Bladder microvascular endothelial cell (primary cell): ENCODE measurements around the gene SF3B2. TPM values are rescaled to one million over a fixed set of nuclear protein-coding genes. Genes with fewer than 3 reads are reported as not detected.

Source experiments
- total RNA-seq: library from RNA; depleted of rRNA; stranded (reverse); fragments of >200 nt; gene quantifications from 2 replicates; pipeline ENCODE4 v1.2.3, GENCODE V29; 2014

The SF3B2 gene
- 74.0 and 88.3 TPM in 2 replicates for total RNA-seq

GRCh38 chr11:66051766-66052663 lies at the start of gene SF3B2:
Gene SF3B2 (plus strand): TSS chr11:66052364. CDS start chr11:66052385, 21 bp downstream.

GRCh38 chr11:66011785-66012303 lies 40.3 kb upstream of the SF3B2 start, which contains the start of gene CST6:
Gene CST6 (plus strand): TSS chr11:66012008. CDS start chr11:66012045, 37 bp downstream.

GRCh38 chr11:66026017-66026529 lies 26.1 kb upstream of the SF3B2 start, which contains the start of gene CATSPER1:
Gene CATSPER1 (minus strand): TSS chr11:66026479. CDS start chr11:66026379, 100 bp downstream.

GRCh38 chr11:66048547-66049323 lies 3.4 kb upstream of the SF3B2 start, which contains the start of gene GAL3ST3:
Gene GAL3ST3 (minus strand): TSS chr11:66049161. CDS start chr11:66045415, 3,746 bp downstream.

GRCh38 chr11:66069715-66070603 lies 17.8 kb downstream of the SF3B2 start, which contains the start of gene PACS1:
Gene PACS1 (plus strand): TSS chr11:66070272. CDS start chr11:66070487, 215 bp downstream.

Other genes with a start within 250 kb of the SF3B2 start
- under 0.01 and 0.50 TPM in 2 replicates for gene SNX32, start 218.4 kb upstream of the SF3B2 start, total RNA-seq
- 1,281 and 2,304 TPM in 2 replicates for gene CFL1, start 194.2 kb upstream of the SF3B2 start, total RNA-seq
- 45.2 and 48.9 TPM in 2 replicates for gene MUS81, start 191.9 kb upstream of the SF3B2 start, total RNA-seq
- gene EFEMP2, start 179.6 kb upstream of the SF3B2 start, total RNA-seq, result 11.2 and 26.1 TPM in 2 replicates
- gene CTSW, start 172.5 kb upstream of the SF3B2 start, total RNA-seq, result under 0.01 TPM in 1 of 2 replicates, not detected in the other
- 146 and 161 TPM in 2 replicates for gene FIBP, start 163.9 kb upstream of the SF3B2 start, total RNA-seq
- 50.0 and 94.9 TPM in 2 replicates for gene CCDC85B, start 161.7 kb upstream of the SF3B2 start, total RNA-seq
- 4.4 and 5.0 TPM in 2 replicates for gene FOSL1, start 152.0 kb upstream of the SF3B2 start, total RNA-seq
- gene C11orf68, start 133.3 kb upstream of the SF3B2 start, total RNA-seq, result 12.1 and 18.9 TPM in 2 replicates
- gene DRAP1, start 132.9 kb upstream of the SF3B2 start, total RNA-seq, result 104 and 157 TPM in 2 replicates
- not detected in 2 replicates for gene TSGA10IP, start 106.9 kb upstream of the SF3B2 start, total RNA-seq
- gene SART1, start 90.6 kb upstream of the SF3B2 start, total RNA-seq, result 41.6 and 48.0 TPM in 2 replicates
- 24.6 and 46.3 TPM in 2 replicates for gene EIF1AD, start 50.2 kb upstream of the SF3B2 start, total RNA-seq
- gene BANF1, start 49.9 kb upstream of the SF3B2 start, total RNA-seq, result 11.6 and 16.4 TPM in 2 replicates
- 0.49 and 1.1 TPM in 2 replicates for gene CST6, start 40.4 kb upstream of the SF3B2 start, total RNA-seq
- gene CATSPER1, start 25.9 kb upstream of the SF3B2 start, total RNA-seq, result 0.16 TPM in 1 of 2 replicates, not detected in the other
- gene GAL3ST3, start 3.2 kb upstream of the SF3B2 start, total RNA-seq, result 0.76 TPM in 1 of 2 replicates, not detected in the other
- 12.8 and 50.9 TPM in 2 replicates for gene PACS1, start 17.9 kb downstream of the SF3B2 start, total RNA-seq
- 11.2 and 25.1 TPM in 2 replicates for gene KLC2, start 205.3 kb downstream of the SF3B2 start, total RNA-seq
- gene RAB1B, start 216.3 kb downstream of the SF3B2 start, total RNA-seq, result 75.1 and 116 TPM in 2 replicates
- not detected in 2 replicates for gene CNIH2, start 225.8 kb downstream of the SF3B2 start, total RNA-seq
- gene YIF1A, start 236.8 kb downstream of the SF3B2 start, total RNA-seq, result 106 and 124 TPM in 2 replicates
- under 0.01 TPM in 1 of 2 replicates, not detected in the other for gene TMEM151A, start 239.5 kb downstream of the SF3B2 start, total RNA-seq